Activated T-cell treated with anti-CD3 and anti-CD28 coated beads, Interleukin-2, amount 50 U/mL, for 1 hour (primary cell): ENCODE measurements around the gene LSM4.
"Not testable (repeated sequence)": the region's sequence is repeated elsewhere in the genome, so short reads cannot be mapped to it uniquely, and the experiment has no call there.

Experiments
- DNase-seq: peaks from one replicate; pipeline ENCODE4 v3.0.0-alpha.2; 2020

Gene LSM4

GRCh38 chr19:18322759-18323460 is at the start of gene LSM4:
Gene LSM4 (minus strand): TSS chr19:18323076. CDS start chr19:18323020, 56 bp downstream.
- DNase-seq = peak; percentile 99

GRCh38 chr19:18368504-18369222 is 45.8 kb upstream of the LSM4 start:
- DNase-seq = no peak

- no peak for DNase-seq
Measured at GRCh38 chr19:18366021-18366435, 43.2 kb upstream of the LSM4 start.

- no peak for DNase-seq
Measured at GRCh38 chr19:18364826-18365528, 42.1 kb upstream of the LSM4 start.

- not testable (repeated sequence) for DNase-seq
Measured at GRCh38 chr19:18364277-18364825, 41.5 kb upstream of the LSM4 start.

GRCh38 chr19:18363787-18364186 is 40.9 kb upstream of the LSM4 start:
- no peak for DNase-seq

GRCh38 chr19:18362934-18363542 is 40.2 kb upstream of the LSM4 start:
- DNase-seq = no peak

- no peak for DNase-seq
Measured at GRCh38 chr19:18361646-18362045, 38.8 kb upstream of the LSM4 start.

GRCh38 chr19:18357041-18357440 is 34.2 kb upstream of the LSM4 start:
- DNase-seq = no peak

GRCh38 chr19:18354743-18355142 is 31.9 kb upstream of the LSM4 start:
- not testable (repeated sequence) for DNase-seq

- no peak for DNase-seq
Measured at GRCh38 chr19:18353378-18354005, 30.6 kb upstream of the LSM4 start.

GRCh38 chr19:18351544-18351943 is 28.7 kb upstream of the LSM4 start:
- no peak for DNase-seq

- DNase-seq = no peak
Measured at GRCh38 chr19:18350490-18350889, 27.6 kb upstream of the LSM4 start.

- no peak for DNase-seq
Measured at GRCh38 chr19:18349524-18350128, 26.8 kb upstream of the LSM4 start.

- not testable (repeated sequence) for DNase-seq
Measured at GRCh38 chr19:18348818-18349339, 26.0 kb upstream of the LSM4 start.

- no peak for DNase-seq
Measured at GRCh38 chr19:18348171-18348570, 25.3 kb upstream of the LSM4 start.

- no peak for DNase-seq
Measured at GRCh38 chr19:18346091-18346490, 23.2 kb upstream of the LSM4 start.

- no peak for DNase-seq
Measured at GRCh38 chr19:18345296-18345695, 22.4 kb upstream of the LSM4 start.

- DNase-seq = no peak
Measured at GRCh38 chr19:18344582-18344950, 21.7 kb upstream of the LSM4 start.

- DNase-seq = no peak
Measured at GRCh38 chr19:18342090-18342632, 19.3 kb upstream of the LSM4 start.
